Body of pancreas (tissue), 4 donors: ENCODE measurements around the gene CCDC150.

Experiments
- POLR2A ChIP-seq, 3 donors: fragments of 450-650 bp; IDR thresholded peaks; one replicate each; pipeline ENCODE4 v1.6.1; 2016; ENCODE audit warnings: antibody characterized with exemption in 3 of 3, mild to moderate bottlenecking in 2 of 3
- TF ChIP-seq, protein P1 (sequence below), 7 experiments: fragments of 450-650 bp in 4 of 7; fragments of 200-600 bp in 3 of 7; sonication (generic) in 3 of 7; IDR thresholded peaks; one replicate each; pipeline ENCODE4 v1.5.1; 2016 to 2019; ENCODE audit warnings: antibody characterized with exemption in 7 of 7

DNA sequence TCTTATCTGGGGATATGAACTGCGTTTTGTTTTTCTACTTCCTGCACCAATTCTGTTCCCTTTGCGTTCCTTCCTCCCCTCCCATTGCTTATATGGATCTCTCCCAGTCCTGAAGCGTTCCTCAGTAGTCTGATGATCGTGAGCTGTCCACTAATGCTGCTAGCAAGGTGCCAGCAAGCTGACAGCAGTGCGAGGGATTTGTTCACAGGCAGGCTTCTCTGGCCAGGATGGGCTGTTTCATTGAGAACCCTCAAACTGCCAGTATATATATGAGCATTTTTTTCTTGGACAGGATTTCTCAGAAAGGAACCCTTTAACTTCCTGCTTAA, 119.8 kb downstream of the CCDC150 start:
- TF ChIP-seq POLR2A (IDR thresholded peaks at IDR 0.05) = no peak
- TF ChIP-seq, protein P1, sequence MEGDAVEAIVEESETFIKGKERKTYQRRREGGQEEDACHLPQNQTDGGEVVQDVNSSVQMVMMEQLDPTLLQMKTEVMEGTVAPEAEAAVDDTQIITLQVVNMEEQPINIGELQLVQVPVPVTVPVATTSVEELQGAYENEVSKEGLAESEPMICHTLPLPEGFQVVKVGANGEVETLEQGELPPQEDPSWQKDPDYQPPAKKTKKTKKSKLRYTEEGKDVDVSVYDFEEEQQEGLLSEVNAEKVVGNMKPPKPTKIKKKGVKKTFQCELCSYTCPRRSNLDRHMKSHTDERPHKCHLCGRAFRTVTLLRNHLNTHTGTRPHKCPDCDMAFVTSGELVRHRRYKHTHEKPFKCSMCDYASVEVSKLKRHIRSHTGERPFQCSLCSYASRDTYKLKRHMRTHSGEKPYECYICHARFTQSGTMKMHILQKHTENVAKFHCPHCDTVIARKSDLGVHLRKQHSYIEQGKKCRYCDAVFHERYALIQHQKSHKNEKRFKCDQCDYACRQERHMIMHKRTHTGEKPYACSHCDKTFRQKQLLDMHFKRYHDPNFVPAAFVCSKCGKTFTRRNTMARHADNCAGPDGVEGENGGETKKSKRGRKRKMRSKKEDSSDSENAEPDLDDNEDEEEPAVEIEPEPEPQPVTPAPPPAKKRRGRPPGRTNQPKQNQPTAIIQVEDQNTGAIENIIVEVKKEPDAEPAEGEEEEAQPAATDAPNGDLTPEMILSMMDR (IDR thresholded peaks at IDR 0.05) = no peak
